GM12875 (cell line): ENCODE results near the gene ANKS6.

Experiments
- H3K4me3 ChIP-seq: one replicate; pipeline ENCODE4 v1.5.1; 2011; ENCODE audit warnings: low read depth, low read length, control low read depth
- CTCF ChIP-seq: IDR thresholded peaks from 2 replicates; pipeline ENCODE4 v1.5.1; 2011; ENCODE audit warnings: low read depth, mild to moderate bottlenecking, control low read depth, inconsistent platforms, low read length, moderate library complexity, borderline replicate concordance; ENCODE audit not compliant: insufficient read depth

The ANKS6 gene

GRCh38 chr9:98829766-98830165 is 33.4 kb upstream of the ANKS6 start:
- H3K4me3 ChIP-seq = no peak overlapping the region
- no peak for TF ChIP-seq CTCF

GRCh38 chr9:98826716-98827115 is 30.4 kb upstream of the ANKS6 start:
- no peak overlapping the region for H3K4me3 ChIP-seq
- TF ChIP-seq CTCF = no peak

- no peak overlapping the region for H3K4me3 ChIP-seq
Observed at GRCh38 chr9:98825414-98825813, 29.1 kb upstream of the ANKS6 start.

GRCh38 chr9:98823666-98824334 is 27.4 kb upstream of the ANKS6 start:
- no peak for TF ChIP-seq CTCF
- no peak overlapping the region for H3K4me3 ChIP-seq

More at GRCh38 chr9:98825414-98825813, 29.1 kb upstream of the ANKS6 start:
- no peak for TF ChIP-seq CTCF

GRCh38 chr9:98822661-98823060 is 26.3 kb upstream of the ANKS6 start:
- TF ChIP-seq CTCF = no peak
- H3K4me3 ChIP-seq = no peak overlapping the region

- TF ChIP-seq CTCF = no peak
- no peak overlapping the region for H3K4me3 ChIP-seq
Observed at GRCh38 chr9:98821831-98822230, 25.5 kb upstream of the ANKS6 start.

GRCh38 chr9:98819231-98819630 is 22.9 kb upstream of the ANKS6 start:
- TF ChIP-seq CTCF = no peak
- no peak overlapping the region for H3K4me3 ChIP-seq
